NCI-H1092 (cell line): Measurements from ENCODE around the gene CDH16.

Source experiments
- DNase-seq: peaks from one replicate; lab custom pipeline; 2025; lab: John Stamatoyannopoulos, UW

CDH16 gene

DNA sequence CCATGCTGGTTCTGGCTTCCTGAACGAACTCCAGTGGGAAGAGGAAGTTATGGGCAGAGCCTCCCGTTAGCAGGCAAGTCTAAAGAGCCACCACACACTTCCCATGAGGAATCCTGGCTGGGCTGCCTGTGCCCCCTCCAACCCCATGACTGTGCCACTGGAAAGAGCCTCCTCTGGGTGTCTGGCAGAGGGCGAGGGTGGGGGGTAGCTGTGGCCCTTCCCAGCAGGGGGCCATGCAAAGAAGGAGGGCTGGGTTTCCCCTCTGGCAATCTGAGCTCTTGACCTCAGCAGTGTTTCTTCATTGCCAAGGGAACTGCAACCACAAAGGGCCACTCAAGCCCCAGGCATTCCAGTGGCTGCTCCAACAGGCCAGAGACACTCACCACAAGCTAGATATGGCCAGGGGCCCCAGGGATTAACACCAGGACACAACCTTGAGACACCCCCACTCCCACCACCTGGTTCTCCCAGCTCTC is 8.3 kb upstream of the CDH16 start:
- DNase-seq, result no peak

DNA sequence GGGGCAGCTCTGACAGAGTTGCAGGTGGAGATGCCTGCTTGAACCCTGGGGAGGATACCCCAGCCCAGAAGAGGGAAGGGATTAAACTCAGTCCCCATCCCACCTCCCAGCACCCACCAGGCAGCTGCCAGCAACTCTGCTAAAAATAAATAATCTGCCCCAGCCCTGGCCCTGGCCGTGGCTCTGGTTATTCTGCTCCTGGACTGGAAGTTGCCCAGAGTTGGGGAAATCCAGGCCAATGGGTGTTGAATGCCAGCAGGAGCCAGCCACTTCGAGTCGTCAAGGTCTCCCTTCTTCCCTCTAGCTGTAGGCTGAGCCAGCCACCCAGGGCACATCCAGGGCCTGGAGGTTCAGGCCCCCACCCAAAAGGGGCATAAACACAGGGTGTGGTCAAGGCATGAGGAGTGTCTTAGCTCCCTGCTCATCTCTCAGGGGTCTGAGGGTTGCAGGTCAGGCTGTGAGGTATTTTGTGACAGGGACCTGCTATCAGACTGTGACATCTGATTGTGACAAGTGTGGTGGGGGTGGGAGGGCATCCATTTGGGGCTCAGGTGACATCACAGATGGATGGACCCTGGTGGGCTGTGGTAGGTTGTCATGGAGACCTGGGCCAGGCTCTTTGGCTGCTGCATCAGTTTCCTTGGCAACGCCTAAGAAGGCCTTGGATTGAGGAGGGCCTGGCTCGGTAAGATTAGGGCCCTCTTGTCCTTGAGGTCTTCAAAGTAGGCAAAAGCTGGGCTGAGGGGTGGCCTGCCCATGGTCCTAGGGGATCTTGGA is 7.7 kb upstream of the CDH16 start:
- DNase-seq, result no peak

DNA sequence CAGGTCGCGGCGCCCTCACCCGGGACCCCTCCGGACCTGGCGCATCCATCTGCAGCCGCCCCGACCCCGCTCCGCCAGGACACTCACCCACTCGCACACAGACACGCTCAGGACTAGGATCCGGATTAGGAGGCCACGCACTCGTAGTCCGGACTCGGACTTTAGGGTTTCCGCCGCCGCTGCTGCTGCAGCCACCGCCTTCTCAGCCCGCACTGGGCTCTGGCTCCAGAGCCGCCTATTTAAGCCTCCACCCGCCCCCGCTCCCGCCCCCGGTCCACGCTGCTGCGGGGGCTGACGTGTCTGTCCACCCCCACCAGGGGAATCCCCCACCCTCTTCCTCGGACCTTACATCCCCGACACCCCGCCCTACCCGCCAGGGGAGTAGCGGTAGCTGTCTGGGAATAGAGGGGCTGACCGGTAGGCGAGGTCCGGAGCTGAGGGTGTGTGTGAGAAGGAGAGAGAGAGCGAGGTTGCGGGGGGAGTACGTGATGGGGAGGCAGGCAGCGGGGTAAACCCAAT is 6.7 kb upstream of the CDH16 start, which contains the start of gene RRAD:
Gene RRAD, minus strand, starts transcription at position 214 of the 519 bp plus-strand sequence. CDS start 356 bp downstream, outside the sequence.
- DNase-seq, result no peak

DNA sequence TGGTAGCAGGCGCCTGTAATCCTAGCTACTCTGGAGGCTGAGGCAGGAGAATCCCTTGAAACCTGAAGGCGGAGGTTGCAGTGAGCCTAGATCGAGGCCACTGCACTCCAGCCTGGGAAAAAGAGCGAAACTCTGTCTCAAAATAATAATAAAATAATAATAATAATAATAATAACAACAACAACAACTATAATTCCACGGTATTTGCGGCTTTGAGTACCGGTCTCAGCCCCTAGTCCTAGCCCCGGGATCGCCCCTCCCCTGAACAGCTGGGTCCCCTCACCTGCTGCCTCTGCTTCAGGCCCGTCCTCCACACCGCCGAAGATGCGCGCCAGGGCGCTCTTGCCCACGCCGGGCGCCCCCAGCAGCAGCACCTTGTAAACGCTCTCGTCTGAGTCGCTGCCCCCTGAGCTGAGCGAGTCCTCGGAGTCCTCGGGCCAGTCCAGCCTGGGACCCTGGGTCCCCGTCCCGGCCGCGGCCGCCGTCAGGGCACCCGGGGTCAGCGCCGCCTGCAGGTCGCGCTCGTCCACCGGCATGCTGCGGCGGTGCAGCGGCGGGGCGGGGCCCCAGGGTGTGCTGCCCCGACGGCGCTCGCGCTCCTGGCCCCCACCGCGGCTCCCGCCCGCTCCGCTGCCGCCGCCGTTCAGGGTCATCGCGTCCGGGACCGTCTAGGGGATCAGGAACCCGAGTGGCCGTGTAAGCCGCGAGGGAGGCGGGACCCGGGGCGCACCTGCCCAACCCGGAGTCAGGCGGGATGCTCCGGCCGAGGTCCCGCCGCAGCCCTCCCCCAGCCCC is 6.0 kb upstream of the CDH16 start:
- DNase-seq, result no peak

DNA sequence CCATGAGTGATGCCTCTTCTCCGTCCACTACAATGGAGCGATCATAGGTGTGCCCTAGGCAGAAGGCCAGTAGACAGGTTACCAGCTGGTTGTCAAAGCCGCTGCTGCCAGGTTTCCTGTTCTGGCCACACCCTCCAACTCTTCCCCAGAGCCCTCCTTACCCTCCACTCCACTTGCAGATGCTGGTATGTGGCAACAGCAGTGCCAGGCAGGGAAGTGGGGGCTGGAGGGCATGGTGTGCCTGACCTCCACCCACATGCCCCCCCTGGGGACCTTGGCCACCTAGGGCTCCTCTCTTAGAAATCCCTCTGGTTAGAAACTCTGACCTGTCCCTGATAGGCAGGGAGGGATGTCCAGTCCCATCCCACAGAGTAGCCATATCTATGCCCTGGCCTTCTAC is 5.2 kb upstream of the CDH16 start:
- peak; percentile 12 for DNase-seq

DNA sequence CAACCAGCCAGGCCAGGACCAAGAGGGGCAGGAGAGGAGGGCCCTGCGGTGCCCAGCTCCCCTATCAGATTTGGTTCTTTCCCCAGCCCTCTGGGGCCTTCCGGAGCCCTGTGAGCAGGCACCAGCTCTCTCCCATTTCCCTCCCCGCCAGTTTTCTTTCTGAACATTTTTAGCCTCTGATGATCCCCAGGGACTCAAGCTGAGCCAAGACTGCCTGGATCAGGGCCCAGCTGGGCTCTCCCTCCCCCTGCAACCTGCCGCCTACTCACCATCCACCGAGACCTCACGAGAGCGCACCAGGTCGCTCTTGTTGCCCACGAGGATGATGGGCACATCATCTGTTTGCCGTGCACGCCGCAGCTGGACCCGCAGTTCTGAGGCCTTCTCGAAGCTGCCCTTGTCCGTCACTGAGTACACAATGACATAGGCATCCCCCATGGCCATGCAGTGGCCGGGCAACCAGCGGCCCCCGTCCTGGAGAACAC is 4.6 kb upstream of the CDH16 start:
- peak; percentile 83 for DNase-seq

DNA sequence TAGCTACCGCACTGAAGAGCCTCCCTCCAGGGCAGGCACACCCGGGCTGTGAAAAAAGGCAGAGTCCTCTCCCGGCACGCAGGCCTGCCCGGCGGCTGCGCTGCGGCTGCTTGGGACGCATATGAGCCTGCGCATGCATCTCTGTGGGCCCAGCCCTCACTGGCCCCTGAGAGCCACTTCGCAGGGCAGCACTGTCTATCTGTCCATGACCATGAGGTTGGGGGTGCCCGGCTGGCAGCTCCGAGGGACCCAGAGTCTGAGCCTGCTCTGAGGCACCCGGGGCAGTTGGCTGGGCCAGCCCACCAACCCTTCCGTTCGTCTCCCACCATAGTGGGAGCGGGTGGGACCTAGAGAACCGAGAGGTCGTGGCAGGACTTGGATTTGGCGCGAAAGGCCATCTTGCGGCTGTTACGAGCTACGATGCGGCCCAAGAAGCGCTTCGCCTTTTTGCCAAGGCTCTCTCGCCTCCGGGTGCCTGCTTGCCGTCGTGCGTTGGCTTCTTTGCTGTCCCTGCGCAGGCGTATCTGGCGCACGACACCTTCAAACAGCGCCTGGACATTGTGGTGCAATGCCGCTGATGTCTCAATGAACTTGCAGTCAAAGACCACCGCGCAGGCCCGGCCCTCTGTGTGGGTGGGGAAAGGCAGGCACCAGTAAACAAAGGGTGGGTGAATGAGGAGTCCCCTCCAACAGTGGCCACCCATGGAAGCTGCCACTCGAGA is 3.2 kb upstream of the CDH16 start:
- no peak for DNase-seq

DNA sequence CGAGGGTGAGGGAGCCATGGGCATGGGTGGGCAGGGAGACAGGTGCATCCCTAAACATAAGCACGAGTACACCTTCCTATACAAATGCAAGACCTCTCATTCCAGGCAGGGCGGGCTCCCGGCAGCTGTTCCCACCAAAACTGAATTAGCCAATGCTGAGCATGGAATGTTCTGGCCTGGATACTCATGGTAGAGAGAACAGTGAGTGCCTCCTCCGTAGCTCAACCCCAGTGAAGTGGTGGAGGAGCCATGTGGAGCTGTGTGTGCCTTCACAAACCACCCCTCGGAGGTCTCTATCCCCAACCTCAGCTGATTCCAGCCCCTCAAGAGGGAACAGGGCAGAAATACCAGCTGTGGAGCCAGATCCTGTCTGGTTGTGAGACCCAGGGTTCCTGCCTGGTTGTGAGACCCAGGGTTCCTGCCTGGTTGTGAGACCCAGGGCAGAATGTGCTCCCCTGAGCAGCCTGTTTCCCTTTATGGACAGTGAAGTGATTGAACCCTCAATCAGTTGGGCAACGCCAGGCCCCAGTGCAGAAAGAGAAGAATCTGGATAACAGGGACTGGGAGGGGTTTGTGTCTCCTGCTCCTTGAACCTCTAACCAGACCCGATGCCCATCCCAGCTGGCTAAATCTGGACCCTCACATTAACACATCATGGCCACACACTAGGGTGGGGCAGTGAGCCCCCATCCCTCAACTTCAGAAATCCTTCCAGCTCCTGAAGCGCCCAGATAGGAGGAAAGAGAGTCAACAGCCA is 2.4 kb upstream of the CDH16 start:
- no peak for DNase-seq

DNA sequence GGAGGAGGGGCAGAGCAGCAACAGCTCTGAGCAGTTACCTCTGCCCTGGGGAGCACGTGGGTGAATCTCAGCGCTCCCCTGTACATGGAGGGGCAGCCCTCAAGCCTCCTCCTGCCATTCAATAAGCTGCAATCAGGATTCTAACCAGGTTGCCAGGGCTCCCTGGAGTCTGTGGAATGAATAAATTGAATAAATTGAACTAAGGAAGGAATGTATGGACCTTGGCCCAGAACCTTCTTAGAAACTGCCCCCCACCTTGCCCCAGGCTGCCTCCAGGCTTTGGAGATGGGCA is 1.6 kb upstream of the CDH16 start:
- DNase-seq, result no peak

DNA sequence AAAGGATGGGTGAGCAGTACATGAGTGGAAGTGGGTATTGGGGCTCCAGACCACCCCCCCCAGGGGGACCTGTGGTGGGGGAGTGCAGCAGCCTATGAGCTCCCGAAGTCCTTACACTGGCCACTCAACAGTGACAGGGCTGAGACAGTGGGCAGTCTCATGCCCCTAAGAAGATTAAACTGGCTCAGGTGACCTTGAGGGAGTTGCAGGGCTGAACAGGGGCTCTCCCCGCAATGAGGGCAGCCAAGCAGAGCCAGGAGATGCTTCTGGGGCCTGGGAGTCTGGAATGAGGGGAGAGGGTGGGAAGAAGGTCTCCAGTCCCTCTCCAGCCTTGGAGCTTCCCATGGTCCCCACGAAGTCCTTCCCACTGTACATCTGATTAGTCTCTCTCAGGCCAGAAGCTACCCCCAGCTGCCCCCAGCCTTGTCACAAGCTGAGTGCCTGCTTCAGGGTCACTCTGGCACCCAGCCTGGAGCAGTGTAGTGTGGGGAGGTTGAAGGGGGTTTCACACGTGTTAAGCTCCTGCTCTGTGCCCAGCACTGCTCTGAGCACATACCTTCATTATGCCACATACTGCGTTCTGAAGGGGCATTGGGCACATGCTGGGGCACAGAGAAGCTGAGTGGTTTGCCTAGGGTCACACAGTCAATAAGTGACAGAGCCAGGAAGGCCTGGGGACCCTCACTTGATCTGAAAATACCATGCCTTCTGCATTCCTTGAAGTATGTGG is 1.0 kb upstream of the CDH16 start:
- DNase-seq, result no peak

DNA sequence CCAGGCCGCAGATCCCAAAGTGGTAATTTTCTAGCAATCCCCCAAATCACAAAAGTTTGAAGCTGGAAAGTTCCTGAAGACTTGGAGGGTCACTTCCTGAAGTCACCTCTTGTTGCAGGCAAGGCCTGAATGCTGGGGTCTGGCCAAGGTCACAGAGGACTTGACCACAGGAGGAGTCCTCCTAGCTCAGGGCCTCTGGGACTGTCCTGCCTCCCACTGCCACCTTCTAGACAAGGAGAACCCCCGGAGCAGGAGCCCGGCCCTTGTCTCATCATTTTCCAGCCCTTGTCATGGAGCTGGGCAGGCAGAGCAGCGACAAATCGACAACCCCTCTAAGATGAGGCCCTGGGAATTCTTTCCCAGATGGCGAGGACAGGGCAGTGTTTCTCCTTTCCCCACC is 330 bp downstream of the CDH16 start:
- no peak for DNase-seq

DNA sequence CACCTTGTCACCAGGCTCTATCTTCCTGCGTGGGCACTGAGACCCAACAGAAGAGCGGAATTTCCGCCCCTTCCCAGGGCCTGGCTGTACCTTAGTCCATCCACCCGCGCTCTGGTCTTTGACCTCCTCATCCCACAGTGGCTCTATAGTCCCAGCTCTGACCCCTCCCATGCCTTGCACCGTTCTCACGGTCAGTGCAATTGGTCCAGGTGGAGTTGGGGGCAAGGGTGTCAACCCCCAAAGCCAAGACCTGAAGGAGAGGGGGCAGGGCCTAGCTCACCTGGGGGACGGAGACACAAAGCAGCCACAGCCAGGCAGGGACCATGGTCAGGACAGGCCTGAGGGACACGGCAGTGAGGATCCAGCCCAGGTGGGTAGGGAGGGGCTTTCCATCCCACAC is 944 bp downstream of the CDH16 start:
- DNase-seq, result no peak

DNA sequence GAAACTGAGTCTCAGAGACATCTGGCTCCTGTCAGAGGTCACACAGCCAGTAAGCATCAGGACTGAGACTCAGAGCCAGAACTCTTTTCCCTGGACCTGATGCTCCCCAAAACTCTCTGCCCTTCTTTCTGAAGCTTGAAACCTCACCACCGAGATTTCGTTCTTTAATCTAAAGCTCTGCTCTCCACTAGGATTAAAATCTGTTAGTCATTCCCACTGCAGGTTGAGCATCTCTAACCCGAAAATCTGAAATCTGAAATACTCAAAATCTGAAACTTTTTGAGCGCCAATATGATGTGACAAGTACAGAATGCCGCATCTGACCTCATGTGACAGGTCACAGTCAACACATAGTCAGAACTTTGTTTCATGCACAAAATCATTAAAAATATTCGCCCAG is 2.2 kb downstream of the CDH16 start:
- DNase-seq, result no peak

DNA sequence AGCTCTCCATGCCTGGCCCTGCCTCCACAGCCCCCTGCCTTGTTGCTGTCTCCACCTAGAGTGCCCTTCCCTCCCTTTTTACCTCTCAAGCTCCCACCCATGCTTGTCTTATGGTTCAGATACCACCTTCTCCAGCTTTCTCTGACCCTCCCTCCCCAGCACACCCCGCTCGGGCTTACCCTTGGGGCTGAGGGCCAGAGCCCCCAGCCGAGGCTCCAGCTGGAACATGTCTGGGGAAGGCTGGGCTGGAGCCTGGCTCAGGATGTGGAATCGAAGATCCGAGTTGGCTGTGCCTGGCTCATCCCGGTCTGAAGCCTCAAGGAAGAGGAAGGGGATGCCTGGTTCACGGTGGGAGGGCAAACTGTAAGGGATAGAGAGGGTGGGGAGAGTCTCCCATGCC is 3.6 kb downstream of the CDH16 start:
- no peak for DNase-seq

DNA sequence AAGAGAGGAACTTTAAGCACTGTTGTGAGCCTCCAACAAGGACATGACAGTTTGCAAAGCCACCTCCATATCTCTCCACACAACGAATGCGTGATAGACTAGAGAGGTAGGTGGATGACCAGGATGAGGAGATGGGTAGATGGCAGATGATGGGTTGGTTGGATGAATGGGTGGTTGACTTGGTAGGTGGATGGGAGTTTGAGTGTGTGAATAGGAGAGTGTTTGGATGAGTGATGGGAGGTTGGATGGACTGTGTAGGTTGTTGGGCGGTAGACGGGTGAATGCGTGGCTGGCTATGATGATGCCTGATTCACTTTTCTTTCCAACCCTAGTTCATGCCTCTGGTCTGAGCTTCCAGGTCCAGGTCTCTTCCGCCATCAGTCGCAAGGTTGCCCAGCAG is 4.1 kb downstream of the CDH16 start:
- DNase-seq, result no peak

DNA sequence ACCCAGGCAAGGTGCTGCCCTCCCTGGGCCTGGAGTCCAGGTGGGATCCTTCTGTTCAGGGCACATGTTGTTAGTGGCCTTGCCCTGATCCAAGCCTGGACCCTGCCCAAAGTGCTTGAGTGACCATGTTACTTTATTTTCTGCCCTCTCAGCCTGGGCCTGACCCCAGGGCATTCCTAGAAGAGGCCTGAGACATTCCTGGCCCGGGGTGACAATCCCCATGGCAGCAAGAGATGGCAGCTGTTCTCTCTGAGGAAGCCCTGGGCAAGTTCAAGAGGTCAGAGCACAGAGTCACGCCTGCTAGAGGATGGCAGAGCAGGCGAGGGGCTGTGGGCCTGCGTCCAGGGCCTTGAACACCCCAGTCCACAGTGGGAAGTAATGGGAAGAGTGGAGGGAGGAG is 5.0 kb downstream of the CDH16 start:
- no peak for DNase-seq

DNA sequence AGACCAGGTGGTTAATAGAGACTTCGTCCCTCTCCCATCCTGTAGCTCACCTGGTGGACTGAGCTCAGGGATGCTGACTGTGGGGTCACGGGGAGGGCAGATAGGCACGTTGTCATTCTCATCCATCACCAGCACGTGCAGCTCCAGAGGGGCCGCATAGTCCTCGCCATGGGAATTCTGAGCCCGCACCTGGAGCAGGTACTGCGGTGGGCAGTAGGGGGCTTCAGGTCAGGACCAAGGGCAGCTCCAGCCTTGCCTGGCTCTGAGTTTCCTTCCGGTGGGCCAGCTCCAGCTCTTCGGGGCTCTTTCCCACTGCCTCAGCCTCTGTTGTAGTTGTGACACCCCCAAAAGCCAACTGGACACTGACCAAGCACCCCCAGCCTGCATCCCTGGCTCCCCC is 5.6 kb downstream of the CDH16 start:
- no peak for DNase-seq

DNA sequence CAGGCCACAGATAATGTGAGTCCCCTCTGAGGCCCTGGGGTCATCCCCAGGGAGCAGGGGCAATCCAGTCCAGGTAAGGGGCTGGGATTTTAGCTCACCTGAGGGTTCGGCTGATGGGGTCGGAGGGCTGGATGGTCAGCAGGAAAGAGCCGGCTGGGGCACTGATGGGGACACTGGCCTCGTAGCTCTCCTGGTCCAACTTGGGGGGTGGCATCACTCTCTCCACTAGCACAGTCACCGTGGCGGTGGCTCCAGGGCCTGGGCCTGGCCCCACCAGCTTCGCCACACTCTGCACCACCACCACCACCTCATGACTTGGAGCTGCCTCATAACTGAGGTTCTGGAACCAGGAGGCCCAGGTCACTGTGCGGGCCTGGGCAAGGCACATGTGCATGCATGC is 6.9 kb downstream of the CDH16 start:
- DNase-seq, result no peak

DNA sequence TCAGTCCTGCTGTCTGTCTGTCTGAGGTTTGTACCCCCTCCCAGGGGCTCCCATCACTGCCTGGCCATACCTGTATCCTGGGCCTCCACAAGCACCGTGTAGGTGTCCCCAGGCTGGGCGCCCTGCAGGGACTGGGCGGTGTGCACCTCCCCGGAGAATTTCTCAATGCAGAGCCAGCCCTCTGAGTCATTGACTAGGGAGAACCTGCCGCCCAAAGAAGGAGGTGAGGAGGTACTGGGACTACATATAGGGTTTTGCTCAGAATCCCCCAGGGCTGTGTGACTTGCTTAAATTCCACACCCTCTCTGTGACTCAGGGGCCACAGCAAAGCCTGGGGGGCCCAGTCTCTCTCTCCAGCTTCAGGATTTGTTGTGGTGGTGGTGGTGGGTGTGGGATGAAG is 7.6 kb downstream of the CDH16 start:
- DNase-seq, result no peak

DNA sequence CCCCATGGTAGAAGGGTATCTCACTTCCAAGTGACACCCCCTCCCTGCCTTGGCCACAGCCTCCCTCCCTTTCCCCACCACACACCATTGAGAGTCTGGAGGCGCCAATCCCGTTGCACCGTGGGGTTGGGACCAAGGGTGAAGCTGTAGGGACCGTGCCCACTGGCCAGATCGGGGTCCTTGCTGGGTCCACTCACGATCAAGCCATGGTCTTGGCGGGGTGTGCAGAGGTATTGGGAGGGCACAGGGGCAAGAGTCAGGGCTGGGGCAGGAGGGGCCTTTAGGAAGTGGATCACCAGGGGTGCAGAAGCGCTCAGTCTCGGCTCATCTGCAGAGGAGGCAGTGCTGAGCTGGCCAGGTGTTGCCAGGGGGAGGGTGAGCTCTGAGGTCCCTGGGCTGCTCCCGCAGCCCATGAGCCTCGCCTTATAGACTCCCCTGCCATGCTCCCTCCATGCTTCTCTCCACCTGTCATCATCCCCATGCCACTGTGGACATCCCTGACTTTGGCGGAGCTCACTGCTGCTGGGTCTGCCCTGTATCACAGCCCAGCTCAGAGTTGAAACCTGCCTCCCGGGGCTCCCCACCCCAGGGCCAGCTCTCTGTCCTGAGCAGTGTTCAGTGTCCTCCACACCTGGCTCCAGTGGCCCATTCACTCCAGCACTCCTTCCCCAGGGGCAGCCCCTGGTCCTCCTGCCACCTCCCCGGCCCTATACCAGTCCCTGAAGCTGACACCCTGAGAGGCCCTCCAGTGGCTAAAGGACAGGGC is 8.3 kb downstream of the CDH16 start:
- no peak for DNase-seq
